GM18861 (cell line): Measurements from ENCODE around the gene BLID.

Experiments used
- ATAC-seq: cut with Tn5 transposase; IDR thresholded peaks from one replicate; pipeline ENCODE4 v1.9.1; 2021; ENCODE audit not compliant: unreplicated experiment

The BLID gene, protein sequence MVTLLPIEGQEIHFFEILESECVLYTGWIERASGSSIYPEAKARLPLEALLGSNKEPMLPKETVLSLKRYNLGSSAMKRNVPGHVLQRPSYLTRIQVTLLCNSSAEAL

DNA sequence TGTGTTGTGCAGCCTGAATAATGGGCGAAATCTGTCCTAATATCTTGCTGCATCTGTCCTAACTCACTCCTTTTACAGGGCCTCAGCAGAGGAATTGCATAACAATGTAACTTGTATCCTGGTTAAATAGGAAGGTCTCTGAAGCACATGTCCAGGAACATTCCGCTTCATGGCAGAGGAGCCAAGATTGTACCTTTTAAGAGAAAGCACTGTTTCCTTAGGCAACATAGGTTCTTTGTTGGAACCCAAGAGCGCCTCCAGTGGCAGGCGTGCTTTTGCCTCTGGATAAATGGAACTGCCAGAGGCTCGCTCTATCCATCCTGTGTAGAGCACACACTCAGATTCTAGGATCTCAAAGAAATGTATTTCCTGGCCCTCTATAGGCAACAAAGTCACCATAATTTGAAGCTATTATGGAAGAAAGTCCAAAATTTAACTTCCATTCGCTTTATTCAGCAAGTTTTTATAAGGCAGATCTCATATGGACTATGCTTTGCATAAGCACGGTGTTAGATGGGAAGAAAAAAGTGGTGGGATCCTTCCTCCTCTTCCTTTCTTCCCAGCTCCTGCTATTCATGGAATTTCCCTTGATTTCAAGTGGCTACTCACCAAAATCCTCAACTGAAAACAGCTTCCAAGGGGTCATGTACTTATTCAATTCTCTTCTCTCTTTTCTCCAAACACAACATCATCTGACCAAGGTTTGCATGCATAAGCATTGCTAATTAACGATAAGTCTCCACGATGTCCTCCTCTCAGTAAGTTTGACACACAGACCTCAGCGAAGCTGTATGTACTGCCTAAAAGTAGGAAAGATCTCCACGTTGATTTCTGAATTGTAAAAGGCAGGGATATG, at the start of gene BLID:
TSS of gene BLID (minus strand) at position 692 of the 856 bp plus-strand sequence. CDS start at position 399, 293 bp downstream.
- ATAC-seq, result no peak

DNA sequence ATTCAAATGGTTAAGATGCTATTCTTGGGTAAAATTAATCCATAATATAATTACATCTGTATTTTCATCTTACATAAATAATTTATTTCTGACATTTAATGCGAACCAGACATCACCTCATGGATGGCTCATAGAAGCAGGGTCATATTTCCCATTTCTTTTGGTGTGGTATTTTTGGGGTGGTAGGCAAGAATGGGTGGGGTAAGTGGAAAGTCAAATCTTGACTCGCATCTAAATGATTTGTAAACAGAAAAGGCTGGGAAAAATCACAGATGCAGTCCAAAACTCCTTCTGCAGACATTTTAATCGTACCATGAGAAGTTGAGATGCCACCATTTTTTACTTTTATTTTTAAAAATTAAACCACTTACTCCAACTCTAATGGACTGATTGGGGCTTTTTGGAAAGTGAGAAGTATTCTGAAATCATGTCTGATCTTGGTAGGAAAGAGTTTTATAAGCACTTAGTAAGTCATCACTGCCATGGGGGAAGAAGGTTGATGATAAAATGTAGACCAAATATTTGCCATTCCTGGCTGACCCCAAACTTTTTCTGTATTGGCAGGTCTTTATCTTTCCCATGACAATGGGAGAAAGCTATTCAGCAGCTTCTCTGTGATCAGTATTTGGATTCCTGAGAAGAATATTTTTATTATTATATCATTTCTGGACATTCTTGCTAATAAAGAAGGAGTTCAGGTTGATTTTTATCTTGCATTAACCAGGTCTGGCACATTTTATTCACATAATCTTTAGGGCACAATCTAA, 47.2 kb upstream of the BLID start:
- ATAC-seq, result no peak

DNA sequence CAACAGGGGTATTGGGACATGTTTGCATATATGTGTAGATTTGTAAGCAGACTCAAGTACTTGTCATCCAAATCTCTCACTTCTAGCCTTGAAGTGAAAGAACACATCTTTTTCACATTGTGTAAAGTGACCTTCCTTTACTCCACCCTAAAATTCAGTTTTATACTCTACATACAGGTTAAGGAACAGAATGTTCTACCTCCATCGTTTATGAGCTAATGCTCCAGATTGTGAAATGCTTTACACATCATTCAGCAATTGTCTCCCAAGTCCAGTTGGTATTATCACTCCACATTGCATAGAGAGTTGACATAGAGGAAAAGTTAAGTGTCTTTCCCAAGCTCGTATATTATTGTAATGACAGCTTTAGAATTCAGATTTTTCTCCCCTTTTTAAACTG, 46.1 kb upstream of the BLID start:
- ATAC-seq, result no peak

DNA sequence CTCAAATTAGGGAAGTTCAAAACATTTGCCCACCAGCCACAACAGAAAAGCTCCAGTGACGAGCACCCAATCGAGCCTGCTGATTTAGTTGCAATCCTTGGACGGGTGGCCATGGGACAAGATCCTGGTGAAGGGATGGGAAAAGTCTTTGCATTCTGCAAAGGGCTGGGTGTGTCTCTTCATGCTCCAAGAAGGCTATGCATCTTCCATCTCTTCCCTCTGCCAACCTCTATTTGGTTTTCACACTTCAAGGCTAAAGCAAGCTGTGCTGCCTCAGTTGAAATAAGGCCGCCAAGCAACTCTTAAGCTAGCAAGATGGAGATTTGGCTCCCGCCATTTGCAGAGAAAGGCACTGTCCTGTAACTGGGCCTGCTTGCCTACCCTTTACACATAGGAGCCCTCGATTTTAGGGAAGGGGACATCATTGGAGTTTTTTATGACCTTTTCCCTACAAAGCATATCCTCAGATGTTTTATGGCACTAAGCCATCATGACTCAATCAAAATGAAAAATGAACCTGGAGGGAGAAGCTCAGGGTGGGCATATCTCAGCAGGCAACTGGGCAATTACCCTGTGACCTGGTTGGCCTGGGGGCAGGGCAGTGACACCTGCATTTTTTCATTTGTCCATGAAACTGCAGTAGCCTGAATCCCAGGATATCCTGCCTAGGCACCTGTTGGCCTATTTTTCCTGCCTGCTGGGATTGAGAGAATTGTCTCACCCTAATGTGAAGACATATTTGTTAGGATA, 45.0 kb upstream of the BLID start:
- no peak for ATAC-seq

DNA sequence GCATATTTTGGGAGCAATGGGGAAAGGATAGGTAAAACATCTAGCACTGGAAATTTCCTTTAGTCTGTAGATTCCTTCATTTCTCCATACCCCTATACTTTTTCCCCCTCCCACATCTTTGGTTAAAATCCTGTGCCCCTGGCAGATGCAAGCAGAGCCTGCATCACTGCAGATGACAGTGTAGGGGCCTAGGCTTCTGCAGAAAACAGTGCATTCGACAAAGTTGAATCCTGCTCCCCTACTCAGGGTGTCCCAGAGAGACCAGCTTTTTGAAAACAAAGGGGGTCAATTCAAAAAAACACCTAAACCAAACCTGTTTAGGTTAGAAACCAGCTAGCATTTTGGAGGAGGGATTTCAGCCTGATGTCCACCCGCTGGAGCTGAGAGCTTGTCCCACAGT, 43.8 kb upstream of the BLID start:
- no peak for ATAC-seq

DNA sequence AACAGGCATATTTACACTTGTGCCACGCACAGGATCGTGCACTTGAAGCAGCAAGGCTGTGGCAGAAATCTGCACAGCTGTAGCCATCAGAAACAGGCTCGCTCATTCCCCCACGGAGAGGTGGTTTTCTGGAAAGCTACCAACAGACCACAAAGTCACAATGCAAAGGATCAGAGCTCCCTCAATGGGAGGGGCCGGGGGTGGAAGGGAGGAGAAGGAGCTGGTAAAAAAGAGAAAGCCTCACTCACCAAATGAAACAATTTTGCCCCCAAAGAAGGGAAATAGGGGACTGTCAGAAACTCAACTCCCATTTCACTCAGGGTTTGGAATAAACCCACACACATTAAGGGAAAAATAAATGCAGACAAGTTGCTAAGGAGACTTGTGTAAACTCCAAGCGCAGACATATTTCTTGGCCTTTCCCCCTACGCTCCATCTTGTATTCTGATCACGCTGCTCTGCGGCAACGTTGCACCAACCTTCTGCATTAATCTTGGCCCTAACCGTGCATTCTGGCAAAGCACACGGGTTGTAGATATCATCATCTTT, 43.2 kb upstream of the BLID start:
- ATAC-seq, result no peak

DNA sequence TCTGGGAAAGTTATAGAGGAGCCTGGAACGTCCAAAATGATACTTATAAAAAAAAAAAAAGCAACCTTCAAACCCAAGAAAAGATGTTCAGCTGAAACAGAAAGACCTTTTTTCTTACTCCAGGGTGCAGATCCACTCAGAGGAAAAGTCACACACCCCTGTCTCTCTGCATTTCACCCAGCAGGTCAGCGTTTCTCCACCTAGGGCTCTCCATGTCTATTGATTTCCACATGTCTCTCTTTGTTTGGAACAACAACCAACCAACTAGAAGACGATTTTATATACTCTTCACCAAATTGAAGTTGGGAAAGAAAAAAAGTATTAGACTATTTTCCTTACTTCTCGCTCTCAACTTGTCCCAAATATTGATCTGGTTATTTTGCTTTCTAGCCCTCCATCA, 42.2 kb upstream of the BLID start:
- ATAC-seq, result no peak

DNA sequence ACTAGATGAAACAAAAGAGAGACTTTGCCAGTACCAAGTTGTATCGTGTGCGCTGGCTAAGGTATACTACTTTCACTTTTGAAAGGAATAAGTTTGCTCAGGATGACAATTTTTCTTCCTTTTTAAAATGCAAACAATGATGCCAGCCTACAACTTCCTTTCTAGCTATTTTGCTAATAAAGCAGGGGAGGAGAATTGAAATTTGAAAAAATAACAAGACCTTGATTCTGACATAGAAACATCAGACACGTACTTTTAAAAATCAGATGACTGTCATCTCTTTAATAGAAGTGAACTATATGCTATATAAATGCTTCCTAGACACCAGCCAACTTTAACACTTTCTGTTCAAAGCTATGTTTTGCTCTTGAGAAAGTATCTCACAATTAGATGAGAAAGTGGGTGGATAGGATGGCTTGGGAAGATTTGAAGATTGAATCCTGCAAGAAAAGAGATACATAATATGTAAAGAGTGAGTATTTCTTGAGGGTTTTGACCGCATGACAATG, 41.7 kb upstream of the BLID start:
- ATAC-seq, result no peak

DNA sequence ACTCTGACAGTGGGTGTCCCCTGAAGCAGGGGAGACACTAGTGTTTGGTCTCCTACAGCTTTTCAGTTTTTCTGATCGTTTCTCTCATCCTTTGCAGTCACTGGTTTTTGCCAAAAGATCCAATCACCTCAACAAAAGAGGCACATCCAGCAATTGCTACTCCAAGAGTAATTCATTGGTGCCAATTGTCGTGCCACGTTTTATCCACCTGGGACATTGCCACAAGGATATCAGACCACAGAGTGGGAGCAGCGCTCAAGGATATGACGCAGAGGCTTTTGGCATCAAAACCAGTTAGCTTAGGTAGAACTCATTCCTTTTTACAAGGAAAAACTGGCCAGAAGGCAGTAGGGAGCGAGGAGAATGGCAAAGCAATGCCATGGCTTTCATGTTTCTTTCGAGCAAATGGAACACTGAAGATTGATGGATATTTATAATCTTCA, 40.9 kb upstream of the BLID start:
- ATAC-seq, result no peak

DNA sequence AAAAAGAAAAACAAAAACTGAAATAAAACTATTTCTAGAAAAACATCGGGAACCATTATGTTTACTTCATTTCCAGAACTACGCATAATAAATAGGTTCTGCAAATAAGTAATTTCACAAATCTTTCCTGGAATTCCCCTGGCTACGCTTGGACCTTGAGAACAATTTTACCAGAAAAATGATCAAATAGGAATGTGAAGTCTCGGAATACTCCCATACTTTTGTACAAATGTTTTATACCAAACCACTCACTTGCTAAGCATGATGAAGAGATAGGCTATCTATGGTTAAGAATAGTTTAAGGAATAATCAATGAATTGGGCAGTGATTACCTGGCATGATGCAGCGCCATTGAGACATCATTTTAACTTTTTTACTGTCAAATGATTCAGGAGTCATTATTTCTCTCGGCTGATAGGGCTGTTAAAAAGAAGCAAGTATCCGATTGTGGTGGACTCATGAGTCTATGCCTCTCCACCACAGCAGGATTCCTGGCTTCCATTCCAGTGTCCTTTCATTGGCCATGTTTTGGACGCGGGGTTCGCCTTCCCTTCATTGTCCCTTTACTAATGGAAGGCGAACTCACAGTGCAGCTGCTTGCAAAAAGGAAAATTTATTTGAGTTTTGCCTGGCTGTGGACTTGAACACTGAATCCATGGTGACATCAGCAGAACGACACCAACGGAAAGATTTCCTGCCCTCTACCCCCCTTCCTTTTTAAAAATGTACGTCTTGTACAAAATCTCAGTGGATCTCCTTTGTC, 39.9 kb upstream of the BLID start:
- no peak for ATAC-seq

DNA sequence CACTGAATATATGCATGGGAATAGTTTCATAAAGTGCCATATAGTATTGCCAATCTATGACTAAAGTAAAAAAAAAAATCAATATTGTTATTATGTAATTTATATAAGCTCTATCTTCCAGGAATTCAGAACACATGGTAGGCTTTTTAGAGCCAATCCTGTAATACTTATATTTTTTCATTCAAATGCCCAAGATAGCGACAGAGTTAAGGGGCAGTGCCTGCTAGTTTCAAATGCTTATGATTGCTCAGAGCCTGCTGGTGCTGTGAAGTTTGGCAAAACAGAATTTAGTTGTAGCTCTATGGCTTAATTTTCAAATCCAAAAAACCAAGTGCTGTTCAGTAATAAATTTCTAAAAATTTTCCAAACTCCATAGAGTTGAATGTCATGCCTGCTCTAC, 39.0 kb upstream of the BLID start:
- no peak for ATAC-seq

DNA sequence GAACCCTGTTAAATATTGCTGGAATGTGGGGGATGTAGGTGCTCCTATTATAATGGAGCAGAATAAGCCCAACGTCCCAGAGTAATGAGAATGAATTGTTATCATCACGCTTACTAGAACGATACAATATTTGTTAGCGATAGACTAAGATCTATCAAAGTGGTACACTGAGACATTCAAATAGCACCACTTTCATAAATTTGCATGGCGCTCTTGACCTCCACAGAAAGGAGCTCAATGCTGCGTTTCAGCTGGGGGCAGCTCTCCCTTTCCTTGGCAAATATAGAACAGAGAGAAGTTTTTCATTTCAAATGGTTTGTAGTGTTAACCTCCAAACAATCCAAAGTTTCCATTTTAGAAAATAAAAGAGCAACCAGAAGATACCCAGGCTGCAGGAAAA, 38.2 kb upstream of the BLID start:
- ATAC-seq, result no peak

DNA sequence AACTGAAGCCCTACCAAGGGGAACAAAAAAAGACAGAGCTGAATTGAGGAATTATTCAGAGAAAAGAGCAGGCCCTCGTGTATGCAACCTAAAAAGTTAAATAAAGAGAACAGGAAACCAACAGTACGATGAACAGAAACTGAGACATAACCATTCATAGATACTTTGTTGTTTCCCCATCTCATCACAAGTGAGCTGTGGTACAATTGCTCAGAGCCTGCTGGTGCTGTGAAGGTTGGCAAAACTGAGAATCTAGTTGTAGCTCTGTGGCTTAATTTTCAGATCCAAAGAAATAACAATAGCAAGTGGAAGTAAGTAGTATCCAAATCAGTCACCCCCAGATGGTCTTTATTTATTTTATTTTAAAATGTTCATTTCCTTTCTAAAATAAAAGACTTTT, 37.7 kb upstream of the BLID start:
- no peak for ATAC-seq

DNA sequence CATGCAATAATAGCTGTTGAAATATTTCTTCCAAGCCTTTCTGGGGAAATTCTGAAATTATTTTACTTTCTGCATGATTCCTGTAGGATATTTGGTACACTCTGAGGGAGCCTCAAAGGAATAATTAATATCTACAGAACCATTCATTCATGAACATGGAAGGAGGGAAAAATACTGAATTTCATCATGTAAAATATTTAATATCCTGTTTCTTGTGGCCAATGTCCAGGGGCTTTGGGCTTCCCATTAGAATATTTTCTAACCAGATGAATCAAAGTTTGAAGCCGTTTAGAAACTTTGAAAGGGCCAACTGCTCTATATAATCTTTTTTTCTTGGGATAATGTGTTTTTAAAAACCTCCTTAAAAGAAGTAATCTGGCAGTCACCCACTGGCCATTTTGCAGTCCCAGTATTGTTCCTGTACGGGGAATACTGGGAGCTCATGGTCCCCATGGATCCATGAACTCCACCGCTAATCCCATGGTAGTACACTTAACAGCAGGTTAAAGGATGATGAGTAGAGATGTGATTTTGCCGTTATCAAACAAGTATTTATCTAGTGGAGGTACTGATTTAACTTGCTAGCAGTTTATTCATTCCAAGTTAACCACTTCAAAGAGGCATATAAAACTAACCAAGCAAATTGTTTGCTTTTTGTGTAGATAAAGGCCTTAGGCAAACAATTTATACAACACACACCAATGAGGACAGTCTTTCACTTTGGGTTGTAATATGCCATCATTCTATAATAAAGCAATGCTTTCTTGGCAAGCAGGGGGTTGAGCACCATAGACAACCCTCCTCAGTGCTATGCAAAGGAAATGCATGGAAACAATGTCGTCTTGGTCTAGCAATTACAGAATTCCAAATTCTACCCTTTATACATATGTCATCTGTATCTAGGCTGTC, 34.5 kb upstream of the BLID start:
- no peak for ATAC-seq

DNA sequence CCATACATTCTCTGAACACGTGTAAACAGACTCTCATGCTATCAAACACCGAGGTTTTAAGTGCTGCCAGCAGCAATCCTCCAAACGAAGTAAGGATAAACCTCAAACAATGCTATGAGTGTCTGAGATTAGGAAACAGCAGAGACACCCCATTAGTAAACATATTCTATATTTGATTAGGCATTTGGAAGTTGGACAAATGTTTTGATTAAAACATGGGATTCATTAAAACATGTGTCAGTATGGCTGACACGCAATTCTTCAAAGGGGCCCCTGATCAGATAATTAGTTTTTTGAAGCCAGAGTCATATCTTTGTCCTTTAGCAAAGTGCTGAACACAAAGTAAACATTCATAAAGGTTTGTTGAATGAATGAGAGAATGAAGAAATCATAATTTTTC, 33.2 kb upstream of the BLID start:
- no peak for ATAC-seq

DNA sequence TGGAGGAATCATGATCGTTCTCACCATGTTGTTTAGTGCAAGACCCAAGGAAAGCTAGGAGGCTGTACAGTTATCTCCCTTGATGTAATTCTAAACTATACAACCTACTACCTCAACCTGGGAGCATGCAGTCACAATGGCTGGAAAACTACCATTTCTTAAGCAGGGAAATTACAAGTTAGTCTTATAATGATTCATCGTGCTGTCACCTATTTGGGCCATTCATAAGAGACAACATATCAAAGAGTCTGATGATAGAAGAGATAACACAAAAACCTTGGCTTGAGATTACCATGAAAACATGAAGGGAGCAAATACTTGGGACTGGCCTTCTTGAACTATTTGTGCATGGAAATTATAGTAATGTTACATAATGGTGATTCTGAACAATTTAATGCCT, 30.5 kb upstream of the BLID start:
- no peak for ATAC-seq

DNA sequence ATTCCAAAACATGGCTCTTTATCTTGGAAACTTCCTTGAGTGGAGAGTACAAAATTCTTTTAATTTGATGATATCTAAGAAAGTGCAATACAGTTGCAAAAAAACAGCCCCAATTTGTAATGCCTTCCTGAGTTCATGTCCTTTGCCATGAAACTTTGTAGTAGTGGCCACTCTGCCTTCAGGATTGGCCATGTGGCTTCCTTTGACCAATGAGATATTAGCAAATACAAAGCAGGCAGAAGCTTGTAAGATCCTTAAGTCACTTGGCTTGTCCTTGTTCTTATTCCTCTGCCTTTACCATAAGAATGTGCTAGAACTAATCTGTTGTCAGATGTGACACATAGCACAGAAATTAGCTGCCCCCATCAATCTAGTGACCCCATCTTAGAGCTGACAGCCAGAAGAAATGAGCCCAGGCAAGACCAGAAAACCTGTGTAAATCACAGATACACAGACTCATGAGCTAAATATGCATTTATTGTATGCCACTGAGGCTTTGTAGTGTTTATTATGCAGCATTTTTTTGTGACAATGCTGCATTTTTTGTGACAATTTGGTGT, 29.8 kb upstream of the BLID start:
- ATAC-seq, result no peak

DNA sequence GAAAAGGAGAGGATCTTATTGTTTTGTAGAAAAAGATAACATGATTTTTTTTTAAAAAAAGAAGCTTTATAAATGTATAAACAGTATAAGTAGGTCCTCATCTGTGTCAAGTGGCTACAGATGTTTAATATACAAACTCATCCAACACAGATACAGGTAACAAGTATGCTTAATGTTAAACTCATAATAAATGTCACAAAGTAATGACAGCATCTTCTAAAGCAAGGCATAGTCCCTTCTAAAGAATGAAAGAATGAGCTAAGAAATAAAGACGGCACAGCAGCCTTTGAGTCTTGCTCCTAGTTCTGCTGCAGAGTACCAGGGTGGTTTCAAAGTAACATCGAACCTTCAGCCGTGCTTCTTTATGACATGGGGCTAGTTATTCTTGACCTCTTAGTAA, 28.7 kb upstream of the BLID start:
- ATAC-seq, result no peak

DNA sequence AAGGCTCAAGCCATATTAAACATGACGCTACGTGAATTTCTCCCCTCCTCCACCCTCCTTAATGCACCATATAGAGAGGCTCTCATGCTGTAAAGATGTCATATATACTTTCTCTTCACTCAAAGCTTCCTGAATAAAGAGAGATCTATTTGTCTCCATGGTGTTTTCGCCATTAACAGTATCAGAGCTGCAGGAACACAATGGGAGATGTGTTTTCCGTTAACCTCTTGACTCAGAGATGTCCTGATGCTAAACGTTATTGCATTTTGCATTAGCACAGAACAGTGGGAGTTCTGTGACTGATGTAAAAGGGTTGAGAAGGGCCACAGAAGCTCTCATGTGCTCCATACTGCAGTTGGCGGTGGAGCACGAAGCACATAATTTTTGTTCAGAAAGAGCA, 25.7 kb upstream of the BLID start:
- ATAC-seq, result no peak
